Bronchial epithelial cell (primary cell): ENCODE data around the gene RABGAP1L. TPM values are rescaled to one million over a fixed set of nuclear protein-coding genes. Genes with fewer than 3 reads are reported as not detected.
"Not testable (repeated sequence)": the region's sequence is repeated elsewhere in the genome, so short reads cannot be mapped to it uniquely, and the experiment has no call there.

Experiments used
- DNase-seq: peaks from one replicate; pipeline ENCODE4 v3.0.0-alpha.2; 2010; ENCODE audit warnings: low read depth
- FAIRE-seq: peaks from 2 replicates; lab custom pipeline; 2011; peaks lifted over from hg19 to GRCh38; lab: Jason Lieb, UNC
- H3K27me3 ChIP-seq: 2 replicates; pipeline ENCODE4 v1.5.1; 2011; ENCODE audit warnings: low read length; ENCODE audit not compliant: control insufficient read depth, insufficient read depth
- H3K36me3 ChIP-seq: 2 replicates; pipeline ENCODE4 v1.5.1; 2011; ENCODE audit warnings: low read length; ENCODE audit not compliant: control insufficient read depth, insufficient read depth
- H3K4me3 ChIP-seq: 2 replicates; pipeline ENCODE4 v1.5.1; 2011; ENCODE audit warnings: mild to moderate bottlenecking, low read depth, low read length, control low read depth
- CTCF ChIP-seq: IDR thresholded peaks from 2 replicates; pipeline ENCODE4 v1.5.1; 2011; ENCODE audit warnings: mild to moderate bottlenecking, moderate library complexity, low read length, control low read depth, inconsistent platforms; ENCODE audit not compliant: insufficient read depth, severe bottlenecking
- total RNA-seq: library from RNA; depleted of rRNA; stranded (reverse); fragments of >200 nt; gene quantifications from 2 replicates; pipeline ENCODE4 v1.2.1, GENCODE V29; 2014

The RABGAP1L gene
- total RNA-seq, 1 donor from 2014 or later = 37.4 TPM

- H3K4me3 ChIP-seq = no peak overlapping the region
- no peaks in the 10 kb centered on the region for H3K27me3 ChIP-seq
- H3K36me3 ChIP-seq = no peaks in the 10 kb centered on the region
- DNase-seq (no peak), FAIRE-seq (no peak)
- no peak for TF ChIP-seq CTCF
These were observed 883.3 kb downstream of the RABGAP1L start for GRCh38 chr1:175042650-175043049.

GRCh38 chr1:175043824-175044223 lies 884.5 kb downstream of the RABGAP1L start:
- FAIRE-seq (no peak), DNase-seq (no peak)
- no peak for TF ChIP-seq CTCF
- no peaks in the 10 kb centered on the region for H3K36me3 ChIP-seq
- no peaks in the 10 kb centered on the region for H3K27me3 ChIP-seq
- H3K4me3 ChIP-seq = no peak overlapping the region

DNA sequence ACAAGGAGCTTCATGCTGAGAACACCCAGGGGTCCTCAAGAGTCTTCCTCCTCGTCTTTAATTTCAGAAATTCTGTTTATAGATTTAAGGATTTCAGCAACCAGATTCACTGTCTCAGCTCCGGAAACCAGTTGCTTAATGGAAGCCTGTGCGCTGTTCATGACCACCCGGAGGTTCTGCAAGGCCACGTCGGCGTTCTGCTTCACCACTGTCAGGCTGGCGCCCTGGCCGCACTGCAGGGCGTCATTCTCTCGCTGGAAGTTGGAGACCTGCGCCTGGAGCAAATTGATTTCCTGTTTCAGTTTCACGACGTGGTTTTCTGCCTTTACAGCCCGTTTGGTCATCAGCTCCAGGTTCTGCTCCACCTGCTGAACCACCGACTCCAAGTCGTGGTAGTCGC lies 885.3 kb downstream of the RABGAP1L start:
- H3K36me3 ChIP-seq, DNase-seq, H3K4me3 ChIP-seq, FAIRE-seq, H3K27me3 ChIP-seq: not testable (repeated sequence)

Other genes starting within 250 kb of the RABGAP1L start
- gene SERPINC1, start 242.2 kb upstream of the RABGAP1L start, total RNA-seq = not detected in 2 replicates
- 8.2 and 10.4 TPM in 2 replicates for gene RC3H1, start 137.2 kb upstream of the RABGAP1L start, total RNA-seq